GM23338 (cell line): ENCODE data around the gene TDRD1. TPM values are rescaled to one million over a fixed set of nuclear protein-coding genes. Genes with fewer than 3 reads are reported as not detected.
A peak's percentile ranks its signal among the peaks of the same experiment; 100 is the strongest.

Experiments
- ATAC-seq: fragments of 200-7000 bp; cut with Tn5 transposase; 3 replicates; pipeline ENCODE4 v1.9.1; 2020
- DNase-seq: peaks from one replicate; pipeline ENCODE4 v3.0.0-alpha.2; 2015; ENCODE audit warnings: low spot score
- H2AFZ ChIP-seq: fragments of 200-600 bp; sonication (generic); 2 replicates; pipeline ENCODE4 v1.8.0; 2016; ENCODE audit warnings: antibody characterized with exemption, mild to moderate bottlenecking, moderate library complexity
- H3F3A ChIP-seq: fragments of 200-600 bp; sonication (generic); replicated peaks from 2 replicates; pipeline ENCODE4 v1.8.0; 2017; ENCODE audit warnings: antibody characterized with exemption, mixed run types, low read depth
- H3K27ac ChIP-seq: fragments of 200-600 bp; sonication (generic); 2 replicates; pipeline ENCODE4 v1.6.1; 2016; ENCODE audit warnings: low read depth
- H3K27me3 ChIP-seq: fragments of 200-600 bp; sonication (generic); 2 replicates; pipeline ENCODE4 v1.8.0; 2016; ENCODE audit warnings: mild to moderate bottlenecking, mixed run types, moderate library complexity; ENCODE audit not compliant: insufficient read depth
- H3K36me3 ChIP-seq: fragments of 200-600 bp; sonication (generic); 2 replicates; pipeline ENCODE4 v1.8.0; 2016; ENCODE audit warnings: mild to moderate bottlenecking; ENCODE audit not compliant: insufficient read depth
- H3K4me1 ChIP-seq: fragments of 200-600 bp; sonication (generic); 2 replicates; pipeline ENCODE4 v1.8.0; 2016; ENCODE audit warnings: mild to moderate bottlenecking, moderate library complexity; ENCODE audit not compliant: insufficient read depth
- H3K4me2 ChIP-seq: fragments of 200-600 bp; sonication (generic); 2 replicates; pipeline ENCODE4 v1.7.1; 2017; ENCODE audit warnings: mixed run types
- H3K4me3 ChIP-seq: fragments of 200-600 bp; sonication (generic); 2 replicates; pipeline ENCODE4 v1.6.1; 2016; ENCODE audit warnings: mixed run types
- H3K79me2 ChIP-seq: fragments of 200-600 bp; sonication (generic); replicated peaks from 2 replicates; pipeline ENCODE4 v1.8.0; 2017; ENCODE audit warnings: mild to moderate bottlenecking; ENCODE audit not compliant: insufficient read depth
- H3K9me2 ChIP-seq: fragments of 200-600 bp; sonication (generic); 2 replicates; pipeline ENCODE4 v1.8.0; 2017; ENCODE audit not compliant: insufficient read depth
- H4K20me1 ChIP-seq: fragments of 200-600 bp; sonication (generic); replicated peaks from 2 replicates; pipeline ENCODE4 v1.8.0; 2017; ENCODE audit warnings: mild to moderate bottlenecking; ENCODE audit not compliant: insufficient read depth
- H3K27ac Mint-ChIP-seq: 2 replicates; pipeline ENCODE4 v1.8.0; 2020; ENCODE audit warnings: inconsistent platforms, mild to moderate bottlenecking, moderate library complexity, mixed read lengths
- H3K27me3 Mint-ChIP-seq: 3 replicates; pipeline ENCODE4 v1.8.0; 2022; ENCODE audit warnings: low read depth, mild to moderate bottlenecking, moderate library complexity, mixed read lengths, inconsistent platforms; ENCODE audit not compliant: insufficient read depth, poor library complexity
- H3K36me3 Mint-ChIP-seq: 3 replicates; pipeline ENCODE4 v1.8.0; 2021; ENCODE audit warnings: low read depth, mild to moderate bottlenecking, inconsistent platforms, moderate library complexity, mixed read lengths
- H3K4me1 Mint-ChIP-seq: 3 replicates; pipeline ENCODE4 v1.8.0; 2020; ENCODE audit warnings: mild to moderate bottlenecking, inconsistent platforms, mixed read lengths
- H3K4me3 Mint-ChIP-seq: 3 replicates; pipeline ENCODE4 v1.8.0; 2021; ENCODE audit warnings: moderate library complexity, mild to moderate bottlenecking, inconsistent platforms, mixed read lengths
- H3K9me3 Mint-ChIP-seq: 3 replicates; pipeline ENCODE4 v1.8.0; 2020; ENCODE audit warnings: moderate library complexity, mild to moderate bottlenecking, inconsistent platforms, mixed read lengths
- CREB1 ChIP-seq: fragments of 250-450 bp; sonication (Bioruptor Pico); IDR thresholded peaks from 2 replicates; pipeline ENCODE4 v1.5.0; 2020; ENCODE audit warnings: low read depth, mild to moderate bottlenecking, moderate library complexity
- EZH2 ChIP-seq: fragments of 200-600 bp; sonication (generic); IDR thresholded peaks from one replicate; pipeline ENCODE4 v1.8.0; 2017; ENCODE audit warnings: antibody characterized with exemption, mild to moderate bottlenecking, low read depth; ENCODE audit not compliant: unreplicated experiment
- EZH2phosphoT487 ChIP-seq: fragments of 200-600 bp; sonication (generic); IDR thresholded peaks from one replicate; pipeline ENCODE4 v1.8.1; 2018; ENCODE audit warnings: antibody characterized with exemption; ENCODE audit not compliant: unreplicated experiment
- JUNB ChIP-seq: IDR thresholded peaks from one replicate; pipeline ENCODE4 v1.6.1; 2016; ENCODE audit warnings: antibody characterized with exemption; ENCODE audit not compliant: unreplicated experiment
- NANOG ChIP-seq: IDR thresholded peaks from 2 replicates; pipeline ENCODE4 v1.6.1; 2016; ENCODE audit warnings: antibody characterized with exemption, borderline replicate concordance
- POLR2AphosphoS5 ChIP-seq: IDR thresholded peaks from 2 replicates; pipeline ENCODE4 v1.6.1; 2016; ENCODE audit warnings: antibody characterized with exemption, low read depth
- STAT1 ChIP-seq: IDR thresholded peaks from one replicate; pipeline ENCODE4 v1.6.1; 2016; ENCODE audit warnings: antibody characterized with exemption; ENCODE audit not compliant: unreplicated experiment
- ZNF114 ChIP-seq: fragments of 250-450 bp; sonication (Bioruptor Pico); IDR thresholded peaks from 2 replicates; pipeline ENCODE4 v1.5.0; 2020; ENCODE audit warnings: mild to moderate bottlenecking, moderate library complexity
- ZNF331 ChIP-seq: fragments of 250-450 bp; sonication (Bioruptor Pico); IDR thresholded peaks from 2 replicates; pipeline ENCODE4 v1.5.0; 2020; ENCODE audit warnings: low read depth, mild to moderate bottlenecking, moderate library complexity
- polyA plus RNA-seq: library from polyadenylated mRNA; unstranded; fragments of >200 nt; fragmentation: Nextera tagmentation; extraction: Ambion mirVana; gene quantifications from 2 replicates; pipeline ENCODE4 v1.2.1, GENCODE V29; 2016
- total RNA-seq: library from RNA; depleted of rRNA; stranded (reverse); fragments of >200 nt; shearing (Covaris generic); gene quantifications from 2 replicates; pipeline ENCODE4 v1.2.3, GENCODE V29; 2014
- TF ChIP-seq, protein P1 (sequence below): IDR thresholded peaks from 2 replicates; pipeline ENCODE4 v1.6.1; 2016; ENCODE audit warnings: antibody characterized with exemption
- TF ChIP-seq, protein P2 (sequence below): fragments of 250-450 bp; sonication (Bioruptor Pico); IDR thresholded peaks from 2 replicates; pipeline ENCODE4 v1.5.0; 2020; ENCODE audit warnings: mild to moderate bottlenecking, moderate library complexity
- TF ChIP-seq, protein P3 (sequence below), 2 experiments: fragments of 200-600 bp in 1 of 2; sonication (generic) in 1 of 2; conservative IDR thresholded peaks; 2 replicates each; pipeline versions ENCODE4 v1.5.1 to v1.6.1; 2016 to 2017; ENCODE audit warnings: antibody characterized with exemption in 2 of 2, low read depth in 2 of 2, mild to moderate bottlenecking in 2 of 2, moderate library complexity in 1 of 2
- TF ChIP-seq, protein P4 (sequence below): IDR thresholded peaks from one replicate; pipeline ENCODE4 v1.6.1; 2018; ENCODE audit warnings: antibody characterized with exemption; ENCODE audit not compliant: unreplicated experiment

TDRD1 gene
- total and polyA plus RNA-seq, 2 experiments from 2014 or later: 0.52 to 1.5 TPM

- Mint-ChIP-seq H3K36me3 (no peaks in the 10 kb centered on the region), H3K27me3 (no peaks in the 10 kb centered on the region), H3K9me3 (no peaks in the 10 kb centered on the region; the same call in 2 of the 3 replicates), H3K27ac (no peak overlapping the region), H3K4me1 (no peaks in the 10 kb centered on the region), H3K4me3 (no peak overlapping the region)
- no peaks in the 10 kb centered on the region for H3K27me3 ChIP-seq
- peaks cover 5% of the 10 kb centered on the region; the same call in 1 of the 2 replicates for H3K9me2 ChIP-seq
- no peaks in the 10 kb centered on the region for H3K4me1 ChIP-seq
- peak overlapping the region; percentile 17; the same call in 1 of the 2 replicates for H2AFZ ChIP-seq
- no peaks in the 10 kb centered on the region for H3K36me3 ChIP-seq
- no peak overlapping the region for H3K4me3 ChIP-seq
- DNase-seq (no peak), ATAC-seq (no peak)
- H3K27ac ChIP-seq: no peak overlapping the region
- no peaks in the 10 kb centered on the region for H4K20me1 ChIP-seq
- H3K79me2 ChIP-seq: no peaks in the 10 kb centered on the region
- TF ChIP-seq CREB1 (CRISPR knock-in tag) (no peak), STAT1 (no peak), JUNB (no peak), EZH2phosphoT487 (no peak), ZNF114 (no peak), NANOG (no peak), POLR2AphosphoS5 (no peak), EZH2 (no peak), ZNF331 (no peak)
- TF ChIP-seq, protein P1, sequence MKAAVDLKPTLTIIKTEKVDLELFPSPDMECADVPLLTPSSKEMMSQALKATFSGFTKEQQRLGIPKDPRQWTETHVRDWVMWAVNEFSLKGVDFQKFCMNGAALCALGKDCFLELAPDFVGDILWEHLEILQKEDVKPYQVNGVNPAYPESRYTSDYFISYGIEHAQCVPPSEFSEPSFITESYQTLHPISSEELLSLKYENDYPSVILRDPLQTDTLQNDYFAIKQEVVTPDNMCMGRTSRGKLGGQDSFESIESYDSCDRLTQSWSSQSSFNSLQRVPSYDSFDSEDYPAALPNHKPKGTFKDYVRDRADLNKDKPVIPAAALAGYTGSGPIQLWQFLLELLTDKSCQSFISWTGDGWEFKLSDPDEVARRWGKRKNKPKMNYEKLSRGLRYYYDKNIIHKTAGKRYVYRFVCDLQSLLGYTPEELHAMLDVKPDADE: no peak
- TF ChIP-seq, protein P2, sequence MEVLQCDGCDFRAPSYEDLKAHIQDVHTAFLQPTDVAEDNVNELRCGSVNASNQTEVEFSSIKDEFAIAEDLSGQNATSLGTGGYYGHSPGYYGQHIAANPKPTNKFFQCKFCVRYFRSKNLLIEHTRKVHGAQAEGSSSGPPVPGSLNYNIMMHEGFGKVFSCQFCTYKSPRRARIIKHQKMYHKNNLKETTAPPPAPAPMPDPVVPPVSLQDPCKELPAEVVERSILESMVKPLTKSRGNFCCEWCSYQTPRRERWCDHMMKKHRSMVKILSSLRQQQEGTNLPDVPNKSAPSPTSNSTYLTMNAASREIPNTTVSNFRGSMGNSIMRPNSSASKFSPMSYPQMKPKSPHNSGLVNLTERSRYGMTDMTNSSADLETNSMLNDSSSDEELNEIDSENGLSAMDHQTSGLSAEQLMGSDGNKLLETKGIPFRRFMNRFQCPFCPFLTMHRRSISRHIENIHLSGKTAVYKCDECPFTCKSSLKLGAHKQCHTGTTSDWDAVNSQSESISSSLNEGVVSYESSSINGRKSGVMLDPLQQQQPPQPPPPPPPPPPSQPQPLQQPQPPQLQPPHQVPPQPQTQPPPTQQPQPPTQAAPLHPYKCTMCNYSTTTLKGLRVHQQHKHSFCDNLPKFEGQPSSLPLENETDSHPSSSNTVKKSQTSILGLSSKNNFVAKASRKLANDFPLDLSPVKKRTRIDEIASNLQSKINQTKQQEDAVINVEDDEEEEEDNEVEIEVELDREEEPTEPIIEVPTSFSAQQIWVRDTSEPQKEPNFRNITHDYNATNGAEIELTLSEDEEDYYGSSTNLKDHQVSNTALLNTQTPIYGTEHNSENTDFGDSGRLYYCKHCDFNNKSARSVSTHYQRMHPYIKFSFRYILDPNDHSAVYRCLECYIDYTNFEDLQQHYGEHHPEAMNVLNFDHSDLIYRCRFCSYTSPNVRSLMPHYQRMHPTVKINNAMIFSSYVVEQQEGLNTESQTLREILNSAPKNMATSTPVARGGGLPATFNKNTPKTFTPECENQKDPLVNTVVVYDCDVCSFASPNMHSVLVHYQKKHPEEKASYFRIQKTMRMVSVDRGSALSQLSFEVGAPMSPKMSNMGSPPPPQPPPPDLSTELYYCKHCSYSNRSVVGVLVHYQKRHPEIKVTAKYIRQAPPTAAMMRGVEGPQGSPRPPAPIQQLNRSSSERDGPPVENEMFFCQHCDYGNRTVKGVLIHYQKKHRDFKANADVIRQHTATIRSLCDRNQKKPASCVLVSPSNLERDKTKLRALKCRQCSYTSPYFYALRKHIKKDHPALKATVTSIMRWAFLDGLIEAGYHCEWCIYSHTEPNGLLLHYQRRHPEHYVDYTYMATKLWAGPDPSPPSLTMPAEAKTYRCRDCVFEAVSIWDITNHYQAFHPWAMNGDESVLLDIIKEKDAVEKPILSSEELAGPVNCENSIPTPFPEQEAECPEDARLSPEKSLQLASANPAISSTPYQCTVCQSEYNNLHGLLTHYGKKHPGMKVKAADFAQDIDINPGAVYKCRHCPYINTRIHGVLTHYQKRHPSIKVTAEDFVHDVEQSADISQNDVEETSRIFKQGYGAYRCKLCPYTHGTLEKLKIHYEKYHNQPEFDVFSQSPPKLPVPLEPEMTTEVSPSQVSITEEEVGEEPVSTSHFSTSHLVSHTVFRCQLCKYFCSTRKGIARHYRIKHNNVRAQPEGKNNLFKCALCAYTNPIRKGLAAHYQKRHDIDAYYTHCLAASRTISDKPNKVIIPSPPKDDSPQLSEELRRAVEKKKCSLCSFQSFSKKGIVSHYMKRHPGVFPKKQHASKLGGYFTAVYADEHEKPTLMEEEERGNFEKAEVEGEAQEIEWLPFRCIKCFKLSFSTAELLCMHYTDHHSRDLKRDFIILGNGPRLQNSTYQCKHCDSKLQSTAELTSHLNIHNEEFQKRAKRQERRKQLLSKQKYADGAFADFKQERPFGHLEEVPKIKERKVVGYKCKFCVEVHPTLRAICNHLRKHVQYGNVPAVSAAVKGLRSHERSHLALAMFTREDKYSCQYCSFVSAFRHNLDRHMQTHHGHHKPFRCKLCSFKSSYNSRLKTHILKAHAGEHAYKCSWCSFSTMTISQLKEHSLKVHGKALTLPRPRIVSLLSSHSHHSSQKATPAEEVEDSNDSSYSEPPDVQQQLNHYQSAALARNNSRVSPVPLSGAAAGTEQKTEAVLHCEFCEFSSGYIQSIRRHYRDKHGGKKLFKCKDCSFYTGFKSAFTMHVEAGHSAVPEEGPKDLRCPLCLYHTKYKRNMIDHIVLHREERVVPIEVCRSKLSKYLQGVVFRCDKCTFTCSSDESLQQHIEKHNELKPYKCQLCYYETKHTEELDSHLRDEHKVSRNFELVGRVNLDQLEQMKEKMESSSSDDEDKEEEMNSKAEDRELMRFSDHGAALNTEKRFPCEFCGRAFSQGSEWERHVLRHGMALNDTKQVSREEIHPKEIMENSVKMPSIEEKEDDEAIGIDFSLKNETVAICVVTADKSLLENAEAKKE (CRISPR knock-in tag): no peak
- TF ChIP-seq, protein P3, sequence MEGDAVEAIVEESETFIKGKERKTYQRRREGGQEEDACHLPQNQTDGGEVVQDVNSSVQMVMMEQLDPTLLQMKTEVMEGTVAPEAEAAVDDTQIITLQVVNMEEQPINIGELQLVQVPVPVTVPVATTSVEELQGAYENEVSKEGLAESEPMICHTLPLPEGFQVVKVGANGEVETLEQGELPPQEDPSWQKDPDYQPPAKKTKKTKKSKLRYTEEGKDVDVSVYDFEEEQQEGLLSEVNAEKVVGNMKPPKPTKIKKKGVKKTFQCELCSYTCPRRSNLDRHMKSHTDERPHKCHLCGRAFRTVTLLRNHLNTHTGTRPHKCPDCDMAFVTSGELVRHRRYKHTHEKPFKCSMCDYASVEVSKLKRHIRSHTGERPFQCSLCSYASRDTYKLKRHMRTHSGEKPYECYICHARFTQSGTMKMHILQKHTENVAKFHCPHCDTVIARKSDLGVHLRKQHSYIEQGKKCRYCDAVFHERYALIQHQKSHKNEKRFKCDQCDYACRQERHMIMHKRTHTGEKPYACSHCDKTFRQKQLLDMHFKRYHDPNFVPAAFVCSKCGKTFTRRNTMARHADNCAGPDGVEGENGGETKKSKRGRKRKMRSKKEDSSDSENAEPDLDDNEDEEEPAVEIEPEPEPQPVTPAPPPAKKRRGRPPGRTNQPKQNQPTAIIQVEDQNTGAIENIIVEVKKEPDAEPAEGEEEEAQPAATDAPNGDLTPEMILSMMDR (conservative IDR thresholded peaks at IDR 0.05; ENCODE audit: low read depth in 2 of 2): no peak
- TF ChIP-seq, protein P4, sequence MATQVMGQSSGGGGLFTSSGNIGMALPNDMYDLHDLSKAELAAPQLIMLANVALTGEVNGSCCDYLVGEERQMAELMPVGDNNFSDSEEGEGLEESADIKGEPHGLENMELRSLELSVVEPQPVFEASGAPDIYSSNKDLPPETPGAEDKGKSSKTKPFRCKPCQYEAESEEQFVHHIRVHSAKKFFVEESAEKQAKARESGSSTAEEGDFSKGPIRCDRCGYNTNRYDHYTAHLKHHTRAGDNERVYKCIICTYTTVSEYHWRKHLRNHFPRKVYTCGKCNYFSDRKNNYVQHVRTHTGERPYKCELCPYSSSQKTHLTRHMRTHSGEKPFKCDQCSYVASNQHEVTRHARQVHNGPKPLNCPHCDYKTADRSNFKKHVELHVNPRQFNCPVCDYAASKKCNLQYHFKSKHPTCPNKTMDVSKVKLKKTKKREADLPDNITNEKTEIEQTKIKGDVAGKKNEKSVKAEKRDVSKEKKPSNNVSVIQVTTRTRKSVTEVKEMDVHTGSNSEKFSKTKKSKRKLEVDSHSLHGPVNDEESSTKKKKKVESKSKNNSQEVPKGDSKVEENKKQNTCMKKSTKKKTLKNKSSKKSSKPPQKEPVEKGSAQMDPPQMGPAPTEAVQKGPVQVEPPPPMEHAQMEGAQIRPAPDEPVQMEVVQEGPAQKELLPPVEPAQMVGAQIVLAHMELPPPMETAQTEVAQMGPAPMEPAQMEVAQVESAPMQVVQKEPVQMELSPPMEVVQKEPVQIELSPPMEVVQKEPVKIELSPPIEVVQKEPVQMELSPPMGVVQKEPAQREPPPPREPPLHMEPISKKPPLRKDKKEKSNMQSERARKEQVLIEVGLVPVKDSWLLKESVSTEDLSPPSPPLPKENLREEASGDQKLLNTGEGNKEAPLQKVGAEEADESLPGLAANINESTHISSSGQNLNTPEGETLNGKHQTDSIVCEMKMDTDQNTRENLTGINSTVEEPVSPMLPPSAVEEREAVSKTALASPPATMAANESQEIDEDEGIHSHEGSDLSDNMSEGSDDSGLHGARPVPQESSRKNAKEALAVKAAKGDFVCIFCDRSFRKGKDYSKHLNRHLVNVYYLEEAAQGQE: no peak
- H3F3A ChIP-seq: no peaks in the 10 kb centered on the region
- H3K4me2 ChIP-seq: no peak overlapping the region
Observed at GRCh38 chr10:114223066-114223465, 43.9 kb downstream of the TDRD1 start.
